ENCODE results near the gene HES7.
"Not testable (repeated sequence)": the region's sequence is repeated elsewhere in the genome, so short reads cannot be mapped to it uniquely, and the experiment has no call there.

HES7 gene

DNA sequence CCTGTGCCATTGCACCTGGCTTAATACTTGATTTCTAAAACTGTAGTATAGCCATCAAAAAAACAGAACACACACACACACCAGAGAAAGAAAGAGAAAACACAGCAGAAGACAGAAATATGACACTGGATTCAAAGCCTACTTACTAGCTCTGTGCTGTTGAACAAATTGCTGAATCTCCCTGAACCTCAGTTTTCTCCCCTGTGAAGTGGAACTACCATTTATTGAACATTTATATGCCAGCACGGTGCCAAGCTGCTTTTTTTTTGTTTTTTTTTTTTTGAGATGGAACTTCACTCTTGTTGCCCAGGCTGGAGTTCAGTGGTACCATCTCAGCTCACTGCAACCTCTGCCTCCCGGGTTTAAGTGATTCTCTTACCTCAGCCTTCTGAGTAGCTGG, 23.1 kb downstream of the HES7 start:
- DNase-seq (ENCODE audit: low read depth in 2 of 2): no peak

DNA sequence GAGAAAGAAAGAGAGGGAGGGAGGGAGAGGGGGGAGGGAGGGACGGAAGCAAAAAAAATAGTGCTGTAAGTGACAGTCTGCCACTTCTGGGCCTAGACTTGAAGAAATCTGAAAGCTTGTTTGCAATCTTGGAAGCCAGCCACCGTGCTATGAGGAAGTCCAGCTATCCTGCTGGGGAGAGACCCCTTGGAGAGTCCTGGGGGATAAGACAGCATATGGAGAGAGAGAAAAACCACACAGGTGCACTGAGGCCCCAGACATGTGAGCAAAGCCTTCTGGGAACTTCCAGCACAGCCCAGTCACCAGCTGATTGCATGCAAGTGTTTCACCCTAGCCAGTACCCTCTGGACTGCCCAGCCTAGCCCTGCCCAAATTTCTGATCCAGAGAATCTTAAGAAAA, 23.8 kb downstream of the HES7 start:
- DNase-seq (ENCODE audit: low read depth in 2 of 2): no peak

GRCh38 chr17:8096541-8096940, 27.4 kb downstream of the HES7 start:
- no peak for DNase-seq (ENCODE audit: low read depth in 2 of 2)

DNA sequence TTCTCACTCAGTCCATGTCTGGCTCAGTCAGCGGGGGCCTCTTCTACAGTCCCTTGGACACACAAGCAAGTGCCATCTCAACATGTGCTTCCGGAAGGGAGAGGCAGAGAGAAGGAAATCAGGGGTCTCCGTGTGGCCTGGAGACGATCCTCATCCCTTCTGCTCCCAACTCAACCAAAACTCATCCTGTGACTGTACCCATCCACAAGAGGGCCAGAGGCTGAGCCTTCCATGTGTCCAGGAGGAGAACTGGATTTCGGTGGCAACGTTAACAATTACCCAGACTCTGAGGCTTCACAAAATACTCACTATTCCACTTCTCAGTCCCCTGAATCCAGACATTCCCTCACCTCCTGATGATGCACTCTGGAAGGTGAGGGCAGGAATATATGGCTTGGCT, 28.5 kb downstream of the HES7 start:
- DNase-seq (ENCODE audit: low read depth in 2 of 2): no peak

DNA sequence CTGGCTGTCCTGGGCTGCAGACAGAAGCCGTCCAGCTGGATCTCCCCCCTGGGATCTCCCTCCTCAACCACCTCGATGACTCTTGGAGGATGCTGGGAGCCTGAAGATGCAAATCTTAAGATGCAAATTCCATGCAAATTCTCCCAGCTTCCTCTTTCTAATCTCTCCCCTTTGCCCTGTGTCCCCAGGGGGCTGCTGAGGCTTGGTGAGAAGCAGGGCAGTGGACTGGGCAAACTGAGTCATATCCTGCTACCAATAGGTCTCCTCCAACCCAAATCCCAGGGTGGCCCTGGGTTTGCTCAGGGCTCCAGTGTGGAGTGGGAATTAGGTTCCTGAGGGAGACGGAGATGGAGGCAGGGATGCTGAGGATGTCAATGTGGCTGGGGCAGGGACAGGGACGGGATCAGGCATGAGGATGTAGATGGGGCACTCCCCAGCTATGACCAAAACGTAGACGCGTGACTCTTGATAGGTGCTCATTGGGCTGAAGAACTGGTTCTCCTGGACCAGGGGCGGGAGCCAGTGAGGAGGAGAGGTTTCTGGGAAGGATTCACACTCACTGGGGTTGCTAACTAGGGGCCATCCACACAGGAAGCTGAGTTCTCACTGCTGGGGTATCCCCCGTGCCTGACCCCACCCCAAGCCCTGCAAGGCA, 32.7 kb downstream of the HES7 start:
- DNase-seq (ENCODE audit: low read depth in 2 of 2): no peak

DNA sequence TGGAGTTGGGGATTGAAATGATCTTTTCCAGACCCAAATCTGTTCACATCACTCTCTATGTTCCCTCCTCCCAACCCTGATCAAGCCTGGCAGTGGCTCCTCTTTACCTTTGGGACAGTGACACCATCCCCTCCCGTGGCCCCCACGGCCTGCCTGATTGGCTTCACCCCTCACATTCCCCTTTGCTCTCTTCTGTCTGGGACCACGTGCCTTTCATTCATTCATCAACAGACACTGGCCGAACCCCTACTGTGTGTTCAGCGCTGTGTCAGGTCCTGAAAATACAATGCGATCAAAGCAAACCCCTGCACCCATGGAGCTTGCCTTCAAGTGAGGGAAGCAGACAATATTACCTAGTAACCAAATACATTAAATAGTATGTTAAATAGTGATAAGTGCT, 34.2 kb downstream of the HES7 start:
- DNase-seq (ENCODE audit: low read depth in 2 of 2): no peak

DNA sequence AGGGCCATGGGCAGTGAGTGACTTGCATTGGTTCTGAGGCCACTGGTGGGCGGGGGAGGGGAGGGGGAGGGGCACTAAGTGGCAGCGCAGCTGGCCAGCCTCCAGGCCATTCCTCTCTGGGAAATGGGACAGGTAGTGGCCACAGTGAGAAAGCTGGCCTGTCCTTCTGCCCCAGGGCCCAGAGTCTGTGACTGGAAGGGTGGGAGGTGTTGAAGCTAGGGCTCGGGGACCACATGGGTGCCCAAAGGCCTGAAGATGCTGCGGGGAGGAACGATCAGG, 36.0 kb downstream of the HES7 start:
- no peak for DNase-seq (ENCODE audit: low read depth in 2 of 2)

DNA sequence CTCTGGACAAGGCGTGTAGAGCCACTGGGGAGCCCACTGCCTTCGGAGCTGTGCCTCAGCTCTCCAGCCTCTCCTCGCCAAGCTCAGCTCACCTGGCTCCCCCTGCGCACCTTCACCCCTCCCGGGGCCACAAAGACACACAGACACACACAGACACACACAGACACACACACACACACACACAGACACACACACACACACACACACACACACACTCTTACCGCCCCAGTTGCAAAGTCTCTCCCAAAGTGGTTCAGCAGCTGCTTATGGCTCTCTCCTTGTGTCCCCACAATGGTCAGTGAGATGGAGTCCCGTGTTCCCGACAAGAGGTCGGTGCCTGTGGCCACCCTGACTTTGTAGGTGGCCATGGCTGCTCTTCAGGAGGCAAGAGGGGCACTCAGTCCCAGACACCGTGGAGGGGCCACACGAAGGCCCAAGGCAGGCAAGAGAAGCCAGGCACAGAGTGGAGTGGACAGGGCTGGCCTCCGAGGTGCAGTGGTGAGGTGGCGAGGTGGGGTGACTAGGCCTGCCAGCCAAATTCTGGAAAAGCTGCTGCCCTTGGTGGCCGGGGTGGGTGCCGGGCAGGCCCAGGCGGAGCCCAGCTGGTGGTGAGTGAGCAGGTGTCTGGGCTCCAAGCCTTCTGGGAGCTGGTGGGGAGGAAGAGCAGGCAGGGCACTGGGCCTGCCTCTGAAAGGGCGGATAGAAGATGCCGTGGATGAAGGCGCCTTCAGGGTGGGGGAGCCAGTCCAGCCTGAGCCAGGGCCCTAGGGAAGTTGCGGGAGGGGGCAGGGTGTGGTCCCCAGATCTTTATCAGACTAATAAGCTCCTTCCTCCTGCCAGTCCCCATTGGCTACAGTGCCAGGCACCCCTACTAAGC, 36.6 kb downstream of the HES7 start, which contains the start of gene ALOX12B:
ALOX12B (minus strand) TSS at position 642 of the 877 bp plus-strand sequence; CDS start at position 368, 274 bp downstream.
- DNase-seq (ENCODE audit: low read depth in 2 of 2): no peak

DNA sequence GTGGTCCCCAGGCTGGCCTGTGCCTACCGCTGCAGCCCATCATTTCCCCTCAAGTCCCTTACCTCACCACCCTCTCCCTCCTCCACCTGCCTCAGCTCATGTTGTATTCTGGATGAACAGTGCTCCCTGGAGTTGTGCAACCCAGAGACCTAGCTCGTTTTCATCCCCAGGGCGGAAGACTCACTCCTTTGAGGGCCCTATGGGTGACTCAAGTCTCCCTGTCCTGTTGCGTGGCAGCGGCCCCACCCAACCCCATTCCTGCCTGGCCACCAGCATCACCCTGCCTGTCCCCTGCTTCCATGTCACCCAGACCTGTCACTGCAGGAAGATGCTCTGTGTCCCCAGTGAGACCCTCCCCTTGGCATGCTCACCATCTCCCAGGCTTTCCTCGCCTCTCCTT, 39.7 kb downstream of the HES7 start:
- DNase-seq (ENCODE audit: low read depth in 2 of 2): no peak

- DNase-seq (ENCODE audit: low read depth in 2 of 2): no peak
These were observed 41.6 kb downstream of the HES7 start for GRCh38 chr17:8082292-8082691.

GRCh38 chr17:8081876-8082275, 42.0 kb downstream of the HES7 start:
- no peak for DNase-seq (ENCODE audit: low read depth in 2 of 2)

DNA sequence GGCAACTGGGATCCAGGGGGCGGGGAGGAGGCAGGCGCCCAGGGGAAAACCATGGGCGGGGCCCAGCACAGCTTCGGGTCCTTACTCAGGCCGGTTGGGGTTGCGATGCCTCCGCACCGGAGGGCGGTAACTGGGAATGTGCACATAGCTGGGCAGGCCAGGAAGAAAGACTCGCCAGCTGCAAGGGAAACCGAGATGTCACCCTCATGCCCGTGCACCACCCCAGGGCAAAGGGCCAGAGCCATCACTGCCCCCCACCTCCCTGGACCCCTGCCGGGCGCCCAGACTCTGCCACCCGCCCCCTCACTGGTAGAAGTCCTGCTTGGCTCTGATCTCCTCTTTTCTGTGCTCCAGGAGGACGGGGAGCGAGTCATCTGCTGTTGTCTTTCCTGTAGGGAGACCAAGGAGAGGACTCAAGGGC, 43.1 kb downstream of the HES7 start:
- no peak for DNase-seq (ENCODE audit: low read depth in 2 of 2)

- no peak for DNase-seq (ENCODE audit: low read depth in 2 of 2)
These were observed 43.6 kb downstream of the HES7 start for GRCh38 chr17:8080208-8080798.

GRCh38 chr17:8079291-8080207, 44.4 kb downstream of the HES7 start:
- DNase-seq (ENCODE audit: low read depth in 2 of 2): peak; percentile 73 to 77

DNA sequence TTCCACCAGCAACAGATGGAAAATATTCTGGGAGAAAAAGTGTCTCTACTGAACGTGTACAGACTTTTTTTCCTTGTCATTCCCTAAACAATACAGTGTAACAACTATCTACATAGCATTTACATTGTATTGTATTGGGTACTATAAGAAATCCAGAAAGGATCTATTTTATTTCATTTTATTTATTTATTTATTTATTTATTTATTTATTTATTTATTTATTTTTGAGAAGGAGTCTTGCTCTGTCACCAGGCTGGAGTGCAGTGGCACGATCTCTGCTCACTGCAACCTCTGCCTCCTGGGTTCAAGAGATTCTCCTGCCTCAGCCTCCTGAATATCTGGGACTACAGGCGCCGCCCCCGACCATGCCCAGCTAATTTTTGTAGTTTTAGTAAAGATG, 46.0 kb downstream of the HES7 start:
- DNase-seq (ENCODE audit: low read depth in 2 of 2): not testable (repeated sequence)

GRCh38 chr17:8076502-8077266, 47.2 kb downstream of the HES7 start:
- DNase-seq (ENCODE audit: low read depth in 2 of 2): no peak

- no peak for DNase-seq (ENCODE audit: low read depth in 2 of 2)
These were observed 48.1 kb downstream of the HES7 start for GRCh38 chr17:8075574-8076342.

GRCh38 chr17:8075081-8075480, 48.8 kb downstream of the HES7 start:
- no peak for DNase-seq (ENCODE audit: low read depth in 2 of 2)

GRCh38 chr17:8074554-8074953, 49.4 kb downstream of the HES7 start:
- no peak for DNase-seq (ENCODE audit: low read depth in 2 of 2)

Data from stimulated activated CD8-positive, alpha-beta memory T cell treated with anti-CD3 and anti-CD28 coated beads, Interleukin-15, amount 100 ng/mL, for 48 hours (primary cell).